ENCODE results near the gene MS4A15.

MS4A15 gene

DNA sequence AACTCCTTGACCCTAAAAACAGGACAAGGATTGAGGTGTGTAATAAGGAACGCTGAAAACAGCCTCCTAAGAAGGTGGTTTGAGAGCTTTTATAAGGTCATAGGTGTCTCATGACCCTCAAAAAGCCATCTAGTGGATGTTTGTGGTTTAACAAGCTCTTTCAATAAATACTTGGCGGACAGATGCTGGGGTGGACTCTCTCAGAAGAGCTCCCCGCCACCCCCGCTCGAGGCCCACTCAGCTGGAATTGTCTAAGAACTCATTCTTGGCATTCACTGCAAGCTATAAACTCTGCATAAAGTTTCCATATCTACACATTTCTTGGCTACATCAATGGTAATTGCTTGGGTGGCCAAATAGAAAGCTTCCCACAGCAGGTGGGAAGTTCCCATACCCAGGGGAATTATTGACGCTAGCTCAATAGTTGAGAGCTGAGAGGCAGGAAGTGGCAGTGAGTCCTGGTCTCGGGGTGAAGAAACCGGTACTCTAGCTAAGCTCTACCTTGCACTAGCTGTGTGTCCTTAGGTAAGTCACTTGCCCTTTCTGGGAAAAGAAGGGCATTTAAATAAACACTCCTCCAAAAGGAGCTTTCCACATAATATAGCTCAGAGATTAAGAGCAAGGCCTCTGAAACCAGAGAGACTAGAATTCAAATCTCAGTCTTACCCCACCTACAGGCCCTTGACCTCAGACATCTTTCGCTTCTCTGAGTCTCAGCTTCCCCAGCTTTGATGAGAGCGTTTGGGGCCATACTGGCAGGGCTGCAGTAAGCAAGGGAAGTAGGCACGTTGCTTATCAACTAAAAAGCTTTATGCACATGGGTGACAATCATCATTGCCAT is 6.4 kb downstream of the MS4A15 start:
- Mint-ChIP-seq H3K27me3 (peaks cover 51% of the 10 kb centered on the region), H3K27ac (no peak overlapping the region), H3K4me1 (ENCODE audit: low read depth) (peaks cover 16% of the 10 kb centered on the region), H3K4me3 (no peak overlapping the region), H3K36me3 (ENCODE audit: low read depth) (no peaks in the 10 kb centered on the region), H3K9me3 (no peaks in the 10 kb centered on the region)
- intact Hi-C loops (cut with micrococcal nuclease), result no loop called here

- peaks cover 52% of the 10 kb centered on the region for H3K27me3 Mint-ChIP-seq
- H3K9me3 Mint-ChIP-seq, result no peaks in the 10 kb centered on the region
- H3K36me3 Mint-ChIP-seq (ENCODE audit: low read depth), result no peaks in the 10 kb centered on the region
- intact Hi-C loops (cut with micrococcal nuclease), result no loop called here
- no peak overlapping the region for H3K27ac Mint-ChIP-seq
- H3K4me3 Mint-ChIP-seq, result no peak overlapping the region
- peaks cover 14% of the 10 kb centered on the region for H3K4me1 Mint-ChIP-seq (ENCODE audit: low read depth)
Observed at GRCh38 chr11:60763692-60764369, 7.2 kb downstream of the MS4A15 start.

GRCh38 chr11:60764879-60765278 is 8.2 kb downstream of the MS4A15 start:
- peaks cover 4% of the 10 kb centered on the region for H3K4me1 Mint-ChIP-seq (ENCODE audit: low read depth)
- H3K27ac Mint-ChIP-seq, result no peak overlapping the region
- intact Hi-C loops (cut with micrococcal nuclease), result no loop called here
- no peak overlapping the region for H3K4me3 Mint-ChIP-seq
- no peaks in the 10 kb centered on the region for H3K36me3 Mint-ChIP-seq (ENCODE audit: low read depth)
- H3K27me3 Mint-ChIP-seq, result peaks cover 45% of the 10 kb centered on the region
- H3K9me3 Mint-ChIP-seq, result no peaks in the 10 kb centered on the region

- H3K4me3 Mint-ChIP-seq, result no peak overlapping the region
- intact Hi-C loops (cut with micrococcal nuclease), result no loop called here
- peaks cover 40% of the 10 kb centered on the region for H3K27me3 Mint-ChIP-seq
- no peaks in the 10 kb centered on the region for H3K4me1 Mint-ChIP-seq (ENCODE audit: low read depth)
- no peaks in the 10 kb centered on the region for H3K9me3 Mint-ChIP-seq
- no peak overlapping the region for H3K27ac Mint-ChIP-seq
- no peaks in the 10 kb centered on the region for H3K36me3 Mint-ChIP-seq (ENCODE audit: low read depth)
Observed at GRCh38 chr11:60765355-60765754, 8.7 kb downstream of the MS4A15 start.

GRCh38 chr11:60766547-60766946 is 9.9 kb downstream of the MS4A15 start:
- no peaks in the 10 kb centered on the region for H3K36me3 Mint-ChIP-seq (ENCODE audit: low read depth)
- H3K4me3 Mint-ChIP-seq, result no peak overlapping the region
- intact Hi-C loops (cut with micrococcal nuclease), result no loop called here
- H3K9me3 Mint-ChIP-seq, result no peaks in the 10 kb centered on the region
- no peak overlapping the region for H3K27ac Mint-ChIP-seq
- no peaks in the 10 kb centered on the region for H3K4me1 Mint-ChIP-seq (ENCODE audit: low read depth)
- peaks cover 34% of the 10 kb centered on the region for H3K27me3 Mint-ChIP-seq

DNA sequence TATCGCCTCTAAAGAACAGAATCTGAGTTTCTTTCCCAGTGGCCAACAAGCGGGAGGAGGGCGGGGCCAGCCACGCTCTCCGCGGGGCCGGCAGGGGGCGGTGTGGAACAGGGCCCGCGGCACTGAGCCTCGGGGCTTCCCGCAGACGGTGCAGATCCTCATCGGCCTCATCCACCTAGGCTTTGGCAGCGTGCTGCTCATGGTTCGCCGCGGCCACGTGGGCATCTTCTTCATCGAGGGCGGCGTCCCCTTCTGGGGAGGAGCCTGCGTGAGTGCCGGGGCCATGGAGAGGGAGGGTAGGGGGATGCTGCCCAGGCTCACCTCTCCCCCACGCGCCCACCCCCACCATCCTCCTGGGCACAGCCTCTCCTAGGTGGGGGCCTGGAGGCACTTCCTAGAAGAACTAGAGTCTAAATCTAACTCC is 10.7 kb downstream of the MS4A15 start:
- H3K27ac Mint-ChIP-seq, result no peak overlapping the region
- H3K36me3 Mint-ChIP-seq (ENCODE audit: low read depth), result no peaks in the 10 kb centered on the region
- H3K4me3 Mint-ChIP-seq, result no peak overlapping the region
- no peaks in the 10 kb centered on the region for H3K4me1 Mint-ChIP-seq (ENCODE audit: low read depth)
- no peaks in the 10 kb centered on the region for H3K9me3 Mint-ChIP-seq
- H3K27me3 Mint-ChIP-seq, result peaks cover 34% of the 10 kb centered on the region
- intact Hi-C loops (cut with micrococcal nuclease), result no loop called here

DNA sequence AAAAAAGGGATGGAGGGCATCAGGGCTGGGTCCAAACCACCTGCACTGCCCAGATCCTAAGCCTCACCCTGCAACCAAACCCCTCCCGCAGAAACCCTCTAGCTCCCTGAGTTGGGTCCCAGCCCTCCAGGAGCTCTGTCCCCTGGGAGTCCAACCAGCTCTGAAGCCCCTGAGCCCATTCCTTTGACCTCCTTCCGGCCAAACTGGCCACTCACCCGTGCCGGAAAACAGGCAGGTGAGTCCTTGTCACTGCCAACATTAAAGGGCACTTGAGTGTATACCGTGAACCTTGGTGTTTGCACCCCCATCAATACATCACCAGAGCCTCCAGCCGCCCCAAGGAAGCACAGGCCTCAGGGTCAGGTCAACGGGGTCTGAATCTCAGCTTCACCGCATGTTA is 11.5 kb downstream of the MS4A15 start:
- no peaks in the 10 kb centered on the region for H3K9me3 Mint-ChIP-seq
- H3K36me3 Mint-ChIP-seq (ENCODE audit: low read depth), result no peaks in the 10 kb centered on the region
- no peak overlapping the region for H3K27ac Mint-ChIP-seq
- intact Hi-C loops (cut with micrococcal nuclease), result no loop called here
- H3K4me3 Mint-ChIP-seq, result no peak overlapping the region
- no peaks in the 10 kb centered on the region for H3K4me1 Mint-ChIP-seq (ENCODE audit: low read depth)
- H3K27me3 Mint-ChIP-seq, result peaks cover 34% of the 10 kb centered on the region

DNA sequence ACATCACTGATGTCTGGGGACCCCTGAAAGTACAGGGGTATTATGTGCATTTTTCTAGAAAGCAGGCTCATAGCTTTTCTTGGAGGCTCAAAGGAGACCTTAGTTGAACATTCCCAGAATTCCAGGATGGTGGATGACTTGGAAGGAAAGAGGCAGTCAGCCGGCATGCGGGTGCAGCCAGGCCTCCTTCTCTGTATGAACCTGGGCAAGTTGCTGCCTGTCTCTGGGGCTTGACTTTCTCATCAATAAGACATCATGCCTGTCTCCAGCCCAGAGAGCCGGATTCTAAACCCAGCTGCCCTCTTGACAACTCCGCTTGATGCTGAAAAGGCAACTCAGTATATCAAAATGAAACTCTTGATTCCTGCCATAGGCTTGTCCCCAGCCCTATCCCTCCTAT is 12.6 kb downstream of the MS4A15 start:
- Mint-ChIP-seq H3K36me3 (ENCODE audit: low read depth) (no peaks in the 10 kb centered on the region), H3K27ac (no peak overlapping the region), H3K4me3 (no peak overlapping the region), H3K27me3 (peaks cover 29% of the 10 kb centered on the region), H3K9me3 (no peaks in the 10 kb centered on the region), H3K4me1 (ENCODE audit: low read depth) (no peaks in the 10 kb centered on the region)
- intact Hi-C loops (cut with micrococcal nuclease), result no loop called here

- Mint-ChIP-seq H3K4me3 (no peak overlapping the region), H3K4me1 (ENCODE audit: low read depth) (no peaks in the 10 kb centered on the region), H3K27me3 (peaks cover 32% of the 10 kb centered on the region), H3K27ac (no peak overlapping the region), H3K36me3 (ENCODE audit: low read depth) (no peaks in the 10 kb centered on the region), H3K9me3 (no peaks in the 10 kb centered on the region)
- intact Hi-C loops (cut with micrococcal nuclease), result no loop called here
Observed at GRCh38 chr11:60769811-60770210, 13.1 kb downstream of the MS4A15 start.

DNA sequence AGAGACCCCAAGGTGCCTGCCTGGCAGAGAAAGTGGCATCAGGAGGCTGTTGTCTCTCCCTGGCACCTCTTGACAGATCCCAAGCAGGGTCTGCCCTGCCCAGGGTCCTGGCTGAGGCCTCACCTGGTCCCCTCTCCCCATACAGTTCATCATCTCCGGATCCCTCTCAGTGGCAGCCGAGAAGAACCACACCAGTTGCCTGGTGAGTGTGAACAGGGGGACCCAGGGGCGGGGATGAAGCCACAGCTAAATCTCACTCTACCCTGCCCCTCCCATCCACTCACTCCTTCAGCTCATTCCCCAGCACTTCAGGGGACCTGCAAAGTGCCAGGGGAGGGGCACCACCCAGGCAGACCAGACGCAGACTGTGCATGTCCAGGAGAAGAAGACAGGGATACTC is 14.5 kb downstream of the MS4A15 start:
- no peaks in the 10 kb centered on the region for H3K36me3 Mint-ChIP-seq (ENCODE audit: low read depth)
- H3K4me1 Mint-ChIP-seq (ENCODE audit: low read depth), result peaks cover 5% of the 10 kb centered on the region
- H3K27me3 Mint-ChIP-seq, result peaks cover 36% of the 10 kb centered on the region
- intact Hi-C loops (cut with micrococcal nuclease), result no loop called here
- no peaks in the 10 kb centered on the region for H3K9me3 Mint-ChIP-seq
- no peak overlapping the region for H3K27ac Mint-ChIP-seq
- H3K4me3 Mint-ChIP-seq, result no peak overlapping the region

DNA sequence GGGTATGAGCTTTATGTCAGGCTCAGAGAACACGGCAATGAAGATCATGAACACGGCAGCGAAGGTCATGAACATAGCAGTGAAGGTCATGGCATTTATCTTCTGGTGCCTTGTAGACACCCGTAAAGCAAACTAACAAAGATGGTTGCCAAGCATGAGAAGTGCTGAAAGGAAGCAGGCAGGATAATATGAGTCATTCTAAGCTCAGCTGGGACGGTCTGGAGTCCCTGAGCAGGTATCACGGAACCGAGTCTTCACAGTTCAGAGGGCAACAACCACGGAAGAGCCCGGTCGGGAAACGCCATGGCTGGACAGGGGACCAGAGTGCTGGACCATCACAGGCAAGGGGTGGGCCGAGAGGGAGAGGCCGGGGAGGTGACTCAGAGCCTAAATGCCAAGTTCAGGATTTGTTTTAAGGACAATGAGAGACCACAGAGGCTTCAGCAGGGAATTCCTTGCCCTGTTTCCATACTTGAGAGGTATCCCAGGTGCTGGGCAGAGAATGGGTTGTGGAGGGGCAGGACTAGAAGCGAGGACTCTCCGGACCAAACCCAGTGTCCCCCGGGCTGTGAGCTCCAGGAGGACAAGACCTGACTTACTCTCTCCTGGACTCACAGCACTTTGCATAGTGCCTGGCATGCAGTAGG is 15.3 kb downstream of the MS4A15 start:
- H3K9me3 Mint-ChIP-seq, result no peaks in the 10 kb centered on the region
- H3K36me3 Mint-ChIP-seq (ENCODE audit: low read depth), result no peaks in the 10 kb centered on the region
- peaks cover 6% of the 10 kb centered on the region for H3K4me1 Mint-ChIP-seq (ENCODE audit: low read depth)
- intact Hi-C loops (cut with micrococcal nuclease), result no loop called here
- peaks cover 34% of the 10 kb centered on the region for H3K27me3 Mint-ChIP-seq
- H3K4me3 Mint-ChIP-seq, result no peak overlapping the region
- no peak overlapping the region for H3K27ac Mint-ChIP-seq

- H3K4me3 Mint-ChIP-seq, result no peak overlapping the region
- intact Hi-C loops (cut with micrococcal nuclease), result no loop called here
Observed at GRCh38 chr11:60772666-60773065, 16.0 kb downstream of the MS4A15 start.

GRCh38 chr11:60774726-60775125 is 18.1 kb downstream of the MS4A15 start:
- Mint-ChIP-seq H3K27me3 (peaks cover 23% of the 10 kb centered on the region), H3K4me1 (ENCODE audit: low read depth) (peaks cover 13% of the 10 kb centered on the region), H3K27ac (no peak overlapping the region), H3K4me3 (no peak overlapping the region), H3K9me3 (no peaks in the 10 kb centered on the region), H3K36me3 (ENCODE audit: low read depth) (no peaks in the 10 kb centered on the region)
- intact Hi-C loops (cut with micrococcal nuclease), result loop anchor here (1.0 kb wide), 1 partner anchor 113 kb away; no protein-coding TSS in a partner anchor

More at GRCh38 chr11:60772666-60773065, 16.0 kb downstream of the MS4A15 start:
- peaks cover 13% of the 10 kb centered on the region for H3K4me1 Mint-ChIP-seq (ENCODE audit: low read depth)
- no peaks in the 10 kb centered on the region for H3K9me3 Mint-ChIP-seq
- no peaks in the 10 kb centered on the region for H3K36me3 Mint-ChIP-seq (ENCODE audit: low read depth)
- no peak overlapping the region for H3K27ac Mint-ChIP-seq
- peaks cover 35% of the 10 kb centered on the region for H3K27me3 Mint-ChIP-seq

- Mint-ChIP-seq H3K27me3 (peaks cover 25% of the 10 kb centered on the region), H3K27ac (no peak overlapping the region), H3K4me1 (ENCODE audit: low read depth) (peaks cover 13% of the 10 kb centered on the region), H3K4me3 (no peak overlapping the region), H3K9me3 (no peaks in the 10 kb centered on the region), H3K36me3 (ENCODE audit: low read depth) (no peaks in the 10 kb centered on the region)
- intact Hi-C loops (cut with micrococcal nuclease), result loop anchor here (1.0 kb wide), 1 partner anchor 112 kb away; no protein-coding TSS in a partner anchor
Observed at GRCh38 chr11:60775420-60775961, 18.8 kb downstream of the MS4A15 start.

Measured in dendritic cell treated with granulocyte-macrophage colony-stimulating factor and Interleukin-4, amounts not matched to agents 40 ng/mL and 50 ng/mL, for 4 days (primary cell).